K562 (cell line): ENCODE measurements around the gene CAMK2A. TPM values are rescaled to one million over a fixed set of nuclear protein-coding genes. Genes with fewer than 3 reads are reported as not detected.

ENCODE experiments used
- ARID2 ChIP-seq: fragments of 450-650 bp; IDR thresholded peaks from 2 replicates; pipeline ENCODE4 v1.6.1; 2017; ENCODE audit warnings: antibody characterized with exemption, mild to moderate bottlenecking
- CREM ChIP-seq: IDR thresholded peaks from 2 replicates; pipeline ENCODE4 v1.6.1; 2014; ENCODE audit warnings: antibody characterized with exemption, low read depth
- CTCF ChIP-seq, 3 experiments: IDR thresholded peaks in 2 of 3; conservative IDR thresholded peaks in 1 of 3; 2 replicates each; pipeline ENCODE4 v1.5.1; 2011 to 2012; ENCODE audit warnings: low read length in 3 of 3, mild to moderate bottlenecking in 3 of 3, control low read depth in 2 of 3, improper control_type of control experiment in 1 of 3, inconsistent platforms in 1 of 3, low read depth in 1 of 3, mixed read lengths in 1 of 3, moderate library complexity in 1 of 3; ENCODE audit not compliant: insufficient read depth in 2 of 3
- DEAF1 ChIP-seq: fragments of 450-650 bp; formaldehyde crosslinking; IDR thresholded peaks from 2 replicates; pipeline ENCODE4 v1.4.0; 2020; ENCODE audit warnings: mild to moderate bottlenecking, moderate library complexity
- RAD21 ChIP-seq, 2 experiments: fragments of 250-450 bp in 1 of 2; fragments of 450-650 bp in 1 of 2; sonication (Bioruptor Pico) in 1 of 2; formaldehyde crosslinking in 1 of 2; IDR thresholded peaks in 1 of 2; conservative IDR thresholded peaks in 1 of 2; 2 replicates each; pipeline versions ENCODE4 v1.4.0 to v1.8.0; 2020 to 2022; ENCODE audit warnings: mild to moderate bottlenecking in 2 of 2, moderate library complexity in 1 of 2
- TFAP4 ChIP-seq: sonication (generic); formaldehyde crosslinking; IDR thresholded peaks from 2 replicates; pipeline ENCODE4 v1.8.0; 2022; ENCODE audit warnings: missing genetic modification reagents, mild to moderate bottlenecking, moderate library complexity, borderline replicate concordance
- USF1 ChIP-seq: sonication (generic); formaldehyde crosslinking; IDR thresholded peaks from 2 replicates; pipeline ENCODE4 v1.9.0; 2022; ENCODE audit warnings: mild to moderate bottlenecking, missing genetic modification reagents
- XRCC5 ChIP-seq: fragments of 200-400 bp; formaldehyde crosslinking; IDR thresholded peaks from 2 replicates; pipeline ENCODE4 v1.6.1; 2017; ENCODE audit warnings: low read depth, mild to moderate bottlenecking, low read length
- ZBTB33 ChIP-seq: sonication (generic); formaldehyde crosslinking; IDR thresholded peaks from 2 replicates; pipeline ENCODE4 v1.8.1; 2023; ENCODE audit warnings: mild to moderate bottlenecking, missing genetic modification reagents
- ZC3H8 ChIP-seq: fragments of 450-650 bp; IDR thresholded peaks from 2 replicates; pipeline ENCODE4 v1.6.1; 2017
- ZNF24 ChIP-seq: fragments of 450-650 bp; IDR thresholded peaks from 2 replicates; pipeline ENCODE4 v1.6.1; 2016
- ZNF282 ChIP-seq: sonication (generic); formaldehyde crosslinking; IDR thresholded peaks from 2 replicates; pipeline ENCODE4 v1.8.1; 2023; ENCODE audit warnings: missing genetic modification reagents
- polyA plus RNA-seq, 8 experiments: library from polyadenylated mRNA; depleted of rRNA in 4 of 8; stranded (reverse) in 5 of 8; unstranded in 3 of 8; fragments of >200 nt; fragmentation: Nextera tagmentation in 2 of 8; fragmentation: Illumina TruSeq in 1 of 8; extraction: Ambion mirVana in 2 of 8; extraction: Trizol in 1 of 8; gene quantifications; 2 replicates each; pipeline versions ENCODE4 v1.2.1 to v1.2.3, GENCODE V29; 2011 to 2014; ENCODE audit warnings: inconsistent platforms in 1 of 8, missing spikeins in 1 of 8
- total RNA-seq, 7 experiments: library from RNA; depleted of rRNA in 6 of 7; stranded (reverse); fragments of >200 nt in 6 of 7; fragmentation: Illumina TruSeq in 2 of 7; extraction: Trizol in 2 of 7; gene quantifications; 2 replicates each; pipeline versions ENCODE4 v1.2.1 to v1.2.3, GENCODE V29; 2011 to 2021; ENCODE audit warnings: low replicate concordance in 1 of 7

Gene CAMK2A
- total and polyA plus RNA-seq, 9 of the 15 experiments (the other 6 are each of a cell fraction or from before 2014, with no cell fraction given): 0.01 to 0.18 (median 0.04) TPM; not detected in 6

- TF ChIP-seq CTCF (IDR thresholded peaks at IDR 0.05 in 2 of 3, conservative IDR thresholded peaks at IDR 0.05 in 1 of 3; ENCODE audit: insufficient read depth in 2 of 3, low read depth in 1 of 3, low read length in 3 of 3) (peak; percentile 89 to 94 (median 90)), ZNF282 (CRISPR knock-in tag) (no peak), USF1 (CRISPR knock-in tag) (0 out of 2 replicates have a peak, but pooled peaks have one; percentile 3), RAD21 (CRISPR knock-in tag; conservative IDR thresholded peaks at IDR 0.05 in 1 of 2, IDR thresholded peaks at IDR 0.05 in 1 of 2) (peak; percentile 96), CREM (peak; percentile 42; the same call in 1 of the 2 replicates), ZBTB33 (CRISPR knock-in tag) (no peak), XRCC5 (peak; percentile 46; the same call in 1 of the 2 replicates), TFAP4 (CRISPR knock-in tag) (peak; percentile 3; the same call in 1 of the 2 replicates), ARID2 (peak; percentile 67; the same call in 1 of the 2 replicates), DEAF1 (peak; percentile 95), ZC3H8 (no peak), ZNF24 (0 out of 2 replicates have a peak, but pooled peaks have one; percentile 21)
- TF ChIP-seq, all 486 proteins: peak for 15
These were observed 71.5 kb downstream of the CAMK2A start (continued) for GRCh38 chr5:150217873-150218692.
